Nephron progenitor cell (in vitro differentiated cells): ENCODE measurements around the gene TSPAN5.

ENCODE experiments used
- DNase-seq: peaks from one replicate; pipeline ENCODE4 v3.0.0; 2021
- H3K27ac Mint-ChIP-seq: 2 replicates; pipeline ENCODE4 v1.8.0; 2021; ENCODE audit warnings: mild to moderate bottlenecking, moderate library complexity, mixed read lengths
- H3K27me3 Mint-ChIP-seq: 2 replicates; pipeline ENCODE4 v1.8.0; 2021; ENCODE audit warnings: mild to moderate bottlenecking, low read depth, mixed read lengths; ENCODE audit not compliant: poor library complexity
- H3K36me3 Mint-ChIP-seq: 2 replicates; pipeline ENCODE4 v1.8.0; 2021; ENCODE audit warnings: low read depth, mixed read lengths
- H3K4me1 Mint-ChIP-seq: 2 replicates; pipeline ENCODE4 v1.8.0; 2021; ENCODE audit warnings: mixed read lengths
- H3K4me3 Mint-ChIP-seq: 2 replicates; pipeline ENCODE4 v1.8.0; 2021; ENCODE audit warnings: mild to moderate bottlenecking, moderate library complexity, mixed read lengths
- H3K9me3 Mint-ChIP-seq: 2 replicates; pipeline ENCODE4 v1.8.0; 2021; ENCODE audit warnings: mild to moderate bottlenecking, moderate library complexity, mixed read lengths
- CTCF ChIP-seq: fragments of 200-600 bp; sonication (generic); IDR thresholded peaks from 2 replicates; pipeline ENCODE4 v1.5.0; 2021; ENCODE audit warnings: antibody characterized with exemption

TSPAN5 gene

DNA sequence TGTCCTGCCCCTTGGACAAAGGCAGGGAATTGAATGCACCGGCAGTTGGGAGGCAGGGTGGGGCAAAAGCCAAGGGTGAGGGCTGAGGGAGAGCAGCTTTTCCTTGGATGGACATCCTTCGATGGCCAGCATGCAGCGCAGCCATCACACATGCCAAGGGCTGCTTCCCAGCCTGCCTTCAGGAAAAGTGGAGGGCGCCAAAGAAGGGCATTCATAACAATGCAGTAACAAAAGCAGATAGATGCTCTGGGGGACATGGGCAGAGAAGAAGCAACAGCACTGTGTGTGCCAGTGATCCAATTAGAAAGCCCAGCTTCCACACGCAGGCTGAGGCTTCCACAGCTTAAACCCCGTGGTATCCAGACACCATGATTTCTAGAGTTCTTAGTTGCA is 71.5 kb downstream of the TSPAN5 start:
- Mint-ChIP-seq H3K27me3 (no peaks in the 10 kb centered on the region), H3K9me3 (no peaks in the 10 kb centered on the region), H3K4me3 (no peak overlapping the region), H3K36me3 (peaks cover 12% of the 10 kb centered on the region), H3K27ac (peak overlapping the region; percentile 29), H3K4me1 (peaks cover 42% of the 10 kb centered on the region)
- no peak for TF ChIP-seq CTCF
- DNase-seq, result no peak

DNA sequence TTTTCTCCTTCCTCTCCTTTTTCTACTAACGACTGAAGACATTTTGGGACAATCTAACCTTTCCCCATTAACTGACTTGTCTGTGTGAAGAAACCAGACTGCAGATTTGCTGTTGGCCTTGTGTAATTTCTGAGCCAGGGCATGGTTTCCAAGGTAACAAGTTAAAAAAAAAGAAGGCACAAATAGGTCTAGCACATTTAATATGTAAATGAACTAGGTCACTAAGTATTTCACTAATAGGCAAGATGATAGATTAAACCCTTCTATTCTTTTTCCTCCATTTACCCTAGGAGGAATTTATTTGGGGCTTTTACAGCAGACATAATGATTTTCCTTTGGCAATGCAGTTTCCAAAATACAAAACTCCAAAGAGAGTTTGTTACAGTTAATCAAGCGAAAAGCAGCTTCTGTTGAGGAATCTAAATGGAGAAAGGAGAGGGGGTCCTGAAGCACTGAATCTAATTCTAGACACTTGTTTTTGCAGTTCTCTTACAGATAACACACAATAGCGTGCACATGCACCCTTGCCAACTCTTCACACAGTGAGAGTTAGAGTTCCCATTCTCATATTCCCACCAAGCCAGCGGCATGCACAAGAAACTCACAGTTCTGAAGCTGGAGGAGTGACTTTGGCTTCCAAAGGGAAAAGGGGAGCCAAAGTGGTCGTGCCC is 72.0 kb downstream of the TSPAN5 start:
- peaks cover 44% of the 10 kb centered on the region for H3K4me1 Mint-ChIP-seq
- no peaks in the 10 kb centered on the region for H3K27me3 Mint-ChIP-seq
- TF ChIP-seq CTCF, result no peak
- H3K27ac Mint-ChIP-seq, result no peak overlapping the region
- H3K4me3 Mint-ChIP-seq, result no peak overlapping the region
- peaks cover 12% of the 10 kb centered on the region for H3K36me3 Mint-ChIP-seq
- DNase-seq, result no peak
- no peaks in the 10 kb centered on the region for H3K9me3 Mint-ChIP-seq

DNA sequence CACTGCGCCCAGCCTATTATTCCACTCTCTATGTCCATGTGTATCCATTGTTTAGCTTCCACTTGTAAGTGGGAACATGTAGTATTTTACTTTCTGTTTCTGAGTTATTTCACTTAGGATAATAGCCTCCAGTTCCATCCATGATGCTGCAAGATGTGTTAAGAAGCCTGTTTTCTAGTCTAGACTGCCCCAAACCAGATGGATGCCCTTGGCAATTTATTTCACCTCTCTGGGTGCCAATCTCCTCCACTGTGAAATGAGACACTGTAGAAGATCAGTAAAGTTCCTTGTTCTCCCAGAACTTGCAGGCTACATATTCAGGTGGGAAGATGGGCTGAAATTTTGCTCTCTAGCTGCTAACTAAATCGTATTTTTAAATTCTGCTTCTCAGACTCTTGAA is 72.8 kb downstream of the TSPAN5 start:
- Mint-ChIP-seq H3K27ac (no peak overlapping the region), H3K4me3 (no peak overlapping the region), H3K4me1 (peaks cover 52% of the 10 kb centered on the region), H3K36me3 (peaks cover 12% of the 10 kb centered on the region), H3K9me3 (no peaks in the 10 kb centered on the region), H3K27me3 (no peaks in the 10 kb centered on the region)
- DNase-seq, result no peak
- no peak for TF ChIP-seq CTCF

- Mint-ChIP-seq H3K4me3 (no peak overlapping the region), H3K27me3 (no peaks in the 10 kb centered on the region), H3K36me3 (peaks cover 4% of the 10 kb centered on the region), H3K27ac (no peak overlapping the region), H3K4me1 (peaks cover 56% of the 10 kb centered on the region), H3K9me3 (no peaks in the 10 kb centered on the region)
- no peak for DNase-seq
- no peak for TF ChIP-seq CTCF
These were observed 74.1 kb downstream of the TSPAN5 start for GRCh38 chr4:98584265-98584664.

DNA sequence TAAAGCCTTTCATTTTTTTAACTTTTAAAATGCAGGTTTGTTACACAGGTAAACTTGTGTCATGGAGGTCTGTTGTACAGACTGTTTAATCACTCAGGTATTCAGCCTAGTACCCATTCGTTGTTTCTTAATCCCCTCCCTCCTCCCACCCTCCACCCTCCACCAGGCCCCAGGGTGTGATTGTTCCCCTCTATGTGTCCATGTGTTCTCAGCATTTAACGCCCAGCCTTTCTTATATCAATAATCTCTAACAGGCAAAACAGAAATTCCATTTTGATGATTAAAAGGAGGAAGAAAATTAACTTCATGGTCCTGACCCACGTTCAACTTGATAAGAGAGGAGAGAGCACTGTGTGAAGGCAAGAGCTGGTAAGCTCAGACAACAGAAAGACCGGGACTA is 75.1 kb downstream of the TSPAN5 start:
- Mint-ChIP-seq H3K4me3 (no peak overlapping the region), H3K4me1 (peaks cover 53% of the 10 kb centered on the region), H3K9me3 (no peaks in the 10 kb centered on the region), H3K36me3 (peaks cover 4% of the 10 kb centered on the region), H3K27me3 (no peaks in the 10 kb centered on the region), H3K27ac (no peak overlapping the region)
- DNase-seq, result no peak
- no peak for TF ChIP-seq CTCF

- H3K4me3 Mint-ChIP-seq, result no peak overlapping the region
- DNase-seq, result no peak
These were observed 77.3 kb downstream of the TSPAN5 start for GRCh38 chr4:98581126-98581525.

More at GRCh38 chr4:98581126-98581525, 77.3 kb downstream of the TSPAN5 start:
- H3K36me3 Mint-ChIP-seq, result peaks cover 14% of the 10 kb centered on the region
- peaks cover 33% of the 10 kb centered on the region for H3K4me1 Mint-ChIP-seq
- peaks cover 3% of the 10 kb centered on the region for H3K27me3 Mint-ChIP-seq
- no peak for TF ChIP-seq CTCF
- H3K27ac Mint-ChIP-seq, result peak overlapping the region; percentile 4
- H3K9me3 Mint-ChIP-seq, result peaks cover 5% of the 10 kb centered on the region
